ENCODE data around the gene GAA.

GAA gene

DNA sequence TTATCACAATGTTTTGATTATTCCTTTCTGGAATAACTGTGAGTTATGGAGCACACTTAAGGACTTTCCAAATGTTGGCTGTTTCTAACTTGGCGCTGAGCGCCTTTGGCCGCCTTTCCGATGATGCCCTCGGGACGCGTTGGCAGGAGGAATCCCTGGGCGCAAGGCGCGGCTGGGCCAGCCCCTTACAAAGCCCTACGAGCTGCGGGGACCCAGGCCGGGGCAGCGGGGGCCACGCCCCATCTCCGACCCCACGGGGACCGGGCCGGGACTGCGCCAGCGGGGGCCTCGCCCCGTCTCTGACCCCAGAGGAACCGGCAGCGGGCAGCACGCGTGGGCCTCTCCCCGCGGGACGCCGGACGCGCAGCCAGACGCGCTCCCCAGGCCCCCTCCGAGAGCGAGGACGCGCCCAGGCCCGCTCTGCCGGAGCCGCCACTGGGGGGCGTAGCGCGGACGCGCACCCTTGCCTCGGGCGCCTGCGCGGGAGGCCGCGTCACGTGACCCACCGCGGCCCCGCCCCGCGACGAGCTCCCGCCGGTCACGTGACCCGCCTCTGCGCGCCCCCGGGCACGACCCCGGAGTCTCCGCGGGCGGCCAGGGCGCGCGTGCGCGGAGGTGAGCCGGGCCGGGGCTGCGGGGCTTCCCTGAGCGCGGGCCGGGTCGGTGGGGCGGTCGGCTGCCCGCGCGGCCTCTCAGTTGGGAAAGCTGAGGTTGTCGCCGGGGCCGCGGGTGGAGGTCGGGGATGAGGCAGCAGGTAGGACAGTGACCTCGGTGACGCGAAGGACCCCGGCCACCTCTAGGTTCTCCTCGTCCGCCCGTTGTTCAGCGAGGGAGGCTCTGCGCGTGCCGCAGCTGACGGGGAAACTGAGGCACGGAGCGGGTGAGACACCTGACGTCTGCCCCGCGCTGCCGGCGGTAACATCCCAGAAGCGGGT is at the start of gene GAA:
Gene GAA, plus strand, starts transcription at position 571 of the 935 bp plus-strand sequence. CDS start 3,006 bp downstream, outside the sequence.
- peak; percentile 83 to 89 for DNase-seq (ENCODE audit: low read depth in 2 of 2)

- DNase-seq (ENCODE audit: low read depth in 2 of 2): no peak
These were observed 49.7 kb upstream of the GAA start for GRCh38 chr17:80051681-80052080.

DNA sequence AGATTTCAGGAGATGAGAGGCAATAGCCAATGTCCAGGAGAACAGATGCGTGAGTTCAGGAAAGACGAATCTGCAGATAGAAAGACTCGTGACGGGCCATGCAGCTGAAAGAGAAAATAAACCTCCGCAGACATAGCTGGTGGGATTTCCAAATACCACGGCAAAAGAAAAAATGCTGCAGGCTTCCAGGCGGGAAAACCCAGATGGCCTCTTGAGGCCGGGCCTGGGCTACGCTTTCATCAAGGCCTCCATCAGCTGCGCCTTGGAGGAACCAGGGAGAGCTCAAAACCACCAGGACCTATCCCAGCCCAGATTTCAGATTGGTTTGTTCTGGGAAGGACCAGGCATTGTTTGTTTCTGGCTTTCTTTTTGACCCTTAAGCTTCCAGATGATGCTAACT is 48.3 kb upstream of the GAA start:
- DNase-seq (ENCODE audit: low read depth in 2 of 2): no peak

GRCh38 chr17:80055597-80055996 is 45.8 kb upstream of the GAA start:
- DNase-seq (ENCODE audit: low read depth in 2 of 2): no peak

DNA sequence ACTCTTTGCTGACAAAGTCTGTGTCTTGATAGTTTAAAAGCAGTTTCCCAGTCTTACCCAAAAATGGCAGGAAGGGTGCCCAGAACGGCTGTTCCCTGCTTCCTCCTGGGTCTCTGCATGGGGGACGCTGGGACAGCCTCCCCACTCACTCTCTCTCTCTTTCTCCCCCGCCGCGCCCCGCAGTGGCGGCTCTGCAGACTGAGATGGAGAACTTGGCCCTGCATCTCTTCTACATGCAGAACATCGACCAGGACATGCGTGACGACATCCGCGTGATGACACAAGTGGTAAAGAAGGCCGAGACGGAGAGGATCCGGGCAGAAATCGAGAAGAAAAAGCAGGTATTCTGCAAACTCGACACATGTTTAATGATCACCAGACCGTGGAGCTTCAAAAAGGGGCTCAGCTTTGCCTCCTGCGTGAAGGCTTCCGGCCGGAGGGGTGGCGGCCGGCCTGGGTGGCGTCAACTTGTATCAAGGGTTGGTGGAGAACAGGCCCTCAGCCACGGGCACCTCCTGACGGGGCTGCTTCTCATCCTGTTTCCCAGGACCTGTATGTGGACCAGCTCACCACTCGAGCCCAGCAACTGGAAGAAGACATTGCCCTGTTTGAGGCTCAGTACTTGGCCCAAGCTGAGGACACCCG is 42.9 kb upstream of the GAA start:
- no peak for DNase-seq (ENCODE audit: low read depth in 2 of 2)

GRCh38 chr17:80060644-80061043 is 40.7 kb upstream of the GAA start:
- no peak for DNase-seq (ENCODE audit: low read depth in 2 of 2)

GRCh38 chr17:80061421-80061820 is 40.0 kb upstream of the GAA start:
- no peak for DNase-seq (ENCODE audit: low read depth in 2 of 2)

GRCh38 chr17:80063830-80064585 is 37.4 kb upstream of the GAA start:
- DNase-seq (ENCODE audit: low read depth in 2 of 2): no peak

DNA sequence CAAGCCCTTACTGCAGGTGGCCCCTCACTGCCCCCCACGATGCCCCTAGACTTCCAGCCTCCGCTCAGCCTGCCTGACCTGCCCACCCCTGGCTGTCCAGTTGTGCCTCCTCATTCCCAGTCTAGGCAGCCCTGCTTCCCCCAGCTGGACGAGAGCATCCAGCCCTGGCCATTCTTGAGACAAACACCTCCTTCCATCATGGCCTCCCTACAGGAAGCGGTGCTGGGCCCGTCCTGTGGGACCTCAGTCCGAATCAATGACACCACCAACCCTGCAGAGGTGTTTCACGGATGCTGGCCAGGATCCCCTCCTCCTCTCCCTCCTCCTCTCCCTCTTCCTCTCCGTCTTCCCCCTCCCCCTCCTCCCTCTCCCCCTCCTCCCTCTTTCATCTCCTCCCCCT is 36.7 kb upstream of the GAA start:
- DNase-seq (ENCODE audit: low read depth in 2 of 2): no peak

DNA sequence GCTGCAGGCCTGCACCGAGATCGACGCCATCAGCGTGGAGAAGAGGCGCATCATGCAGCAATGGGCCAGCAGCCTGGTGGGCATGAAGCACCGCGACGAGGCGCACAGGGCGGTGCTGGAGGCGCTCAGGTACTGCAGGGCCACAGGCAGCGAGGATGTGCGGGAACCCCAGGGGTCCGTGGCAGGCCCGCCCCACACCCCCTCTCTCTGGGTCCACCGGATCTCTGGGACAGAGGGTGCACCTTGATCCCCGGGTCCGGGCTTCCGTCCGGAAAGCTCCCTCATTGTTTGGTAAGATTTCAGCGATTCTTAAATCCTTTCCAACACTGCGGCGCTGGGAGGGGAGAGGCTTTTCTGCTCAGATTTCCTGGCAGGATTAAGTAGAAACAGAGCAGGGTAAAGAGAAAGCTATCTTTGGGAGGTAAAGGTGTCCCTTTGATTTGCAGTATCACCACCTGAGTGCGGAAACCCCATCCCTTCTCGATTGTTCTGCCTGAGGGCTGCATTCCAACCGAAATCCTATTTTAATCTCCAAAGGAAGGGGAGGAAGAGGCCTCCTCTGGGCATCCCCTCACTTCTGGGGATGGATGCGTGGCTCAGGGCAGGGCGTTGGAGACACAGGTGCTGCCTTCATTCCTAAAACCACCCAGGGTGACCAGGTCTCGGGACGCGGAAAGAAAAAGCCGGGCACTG is 35.8 kb upstream of the GAA start:
- no peak for DNase-seq (ENCODE audit: low read depth in 2 of 2)

- no peak for DNase-seq (ENCODE audit: low read depth in 2 of 2)
These were observed 33.9 kb upstream of the GAA start for GRCh38 chr17:80067393-80067986.

DNA sequence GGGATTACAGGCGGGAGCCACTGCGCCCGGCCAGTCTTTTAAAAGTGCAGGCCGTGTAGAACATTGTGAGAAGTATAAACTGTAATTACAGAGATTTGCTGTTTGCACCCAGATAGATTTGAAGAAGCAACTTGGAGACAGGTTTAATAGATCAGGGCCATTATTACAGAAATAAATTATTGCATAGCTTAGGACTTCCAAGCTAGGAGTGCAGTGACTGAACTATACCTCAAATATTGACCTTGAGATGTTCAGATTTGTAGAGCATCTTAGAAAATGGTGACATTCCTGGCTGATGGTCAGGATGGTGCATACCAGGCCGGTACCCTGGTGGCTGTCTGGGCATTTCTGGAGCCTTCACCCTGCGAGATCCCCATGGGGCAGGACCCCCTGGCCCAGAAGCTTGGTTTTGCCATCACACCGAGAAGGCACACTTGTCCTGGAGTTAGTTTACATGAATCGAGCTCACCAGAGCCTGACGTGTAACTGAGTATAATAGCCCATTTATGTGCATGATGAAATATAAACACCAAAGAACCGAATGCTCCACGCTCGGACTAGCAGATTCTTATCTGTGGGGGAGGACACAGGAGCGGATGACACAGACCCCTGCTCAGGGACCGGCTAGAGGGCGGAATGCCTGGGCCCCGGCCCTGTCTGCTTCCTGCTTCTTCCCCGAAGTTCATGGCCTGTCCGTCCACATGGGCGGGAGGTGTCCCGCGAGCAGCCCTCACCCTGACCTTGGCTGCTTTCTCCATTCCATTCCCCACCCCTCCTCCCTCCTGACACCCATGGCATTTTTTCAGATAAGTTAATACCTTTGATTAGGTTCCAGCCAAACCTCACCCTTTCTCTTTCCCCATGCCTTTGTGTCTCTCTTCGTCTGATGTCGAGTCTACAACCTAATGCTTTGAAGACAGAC is 32.8 kb upstream of the GAA start:
- no peak for DNase-seq (ENCODE audit: low read depth in 2 of 2)

DNA sequence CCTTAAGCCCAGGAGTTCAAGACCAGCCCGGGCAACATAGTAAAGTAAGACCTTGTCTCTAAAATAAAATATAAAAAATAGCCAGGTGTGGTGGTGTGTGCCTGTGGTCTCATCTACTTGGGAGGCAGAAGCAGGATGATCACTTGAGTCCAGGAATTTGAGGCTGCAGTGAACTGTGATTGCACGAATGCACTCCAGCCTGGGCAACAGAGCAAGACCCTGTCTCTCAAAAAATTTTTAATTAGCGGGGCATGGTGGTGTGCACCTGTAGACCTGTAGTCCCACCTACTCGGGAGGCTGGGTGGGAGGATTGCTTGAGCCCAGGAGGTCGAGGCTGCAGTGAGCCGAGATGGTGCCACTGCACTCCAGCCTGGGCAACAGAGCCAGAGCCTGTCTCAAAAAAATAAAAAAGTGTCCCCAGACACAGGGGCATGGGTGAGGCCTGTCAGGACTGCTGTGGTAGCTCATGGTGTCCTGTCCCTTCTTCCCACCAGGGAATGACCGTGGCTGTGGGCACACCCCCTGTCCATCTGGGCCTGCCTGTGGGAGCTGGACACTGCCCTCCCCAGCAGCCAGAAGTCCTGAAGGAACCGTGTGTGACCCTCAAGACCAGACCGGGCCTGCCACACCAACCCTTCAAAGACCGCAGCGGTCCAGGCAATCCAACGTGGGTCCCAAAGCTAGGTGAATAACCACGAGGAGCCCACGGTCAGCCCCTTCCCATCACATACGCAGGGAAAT is 30.8 kb upstream of the GAA start:
- no peak for DNase-seq (ENCODE audit: low read depth in 2 of 2)

GRCh38 chr17:80071116-80071841 is 30.1 kb upstream of the GAA start:
- DNase-seq (ENCODE audit: low read depth in 2 of 2): no peak

DNA sequence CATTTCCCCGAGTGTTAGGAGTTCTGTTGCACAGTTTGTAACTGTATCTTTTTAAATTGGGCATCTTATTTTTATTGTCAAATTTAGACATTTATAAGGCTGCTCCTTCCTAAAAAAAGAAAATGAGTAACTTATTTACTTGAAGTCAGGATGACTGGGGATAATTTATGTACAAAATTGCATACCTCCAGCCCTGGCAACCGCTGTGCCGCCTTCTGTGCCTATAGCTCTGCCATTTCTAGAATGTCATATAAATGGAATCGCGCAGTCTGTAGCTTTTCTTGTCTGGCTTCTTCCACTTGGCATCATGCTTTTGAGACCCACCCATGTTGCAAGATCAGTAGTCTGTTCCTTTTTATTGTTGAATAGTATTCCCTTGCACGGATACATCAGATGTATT is 29.0 kb upstream of the GAA start:
- DNase-seq (ENCODE audit: low read depth in 2 of 2): no peak

GRCh38 chr17:80080081-80080480 is 21.3 kb upstream of the GAA start:
- DNase-seq (ENCODE audit: low read depth in 2 of 2): no peak

DNA sequence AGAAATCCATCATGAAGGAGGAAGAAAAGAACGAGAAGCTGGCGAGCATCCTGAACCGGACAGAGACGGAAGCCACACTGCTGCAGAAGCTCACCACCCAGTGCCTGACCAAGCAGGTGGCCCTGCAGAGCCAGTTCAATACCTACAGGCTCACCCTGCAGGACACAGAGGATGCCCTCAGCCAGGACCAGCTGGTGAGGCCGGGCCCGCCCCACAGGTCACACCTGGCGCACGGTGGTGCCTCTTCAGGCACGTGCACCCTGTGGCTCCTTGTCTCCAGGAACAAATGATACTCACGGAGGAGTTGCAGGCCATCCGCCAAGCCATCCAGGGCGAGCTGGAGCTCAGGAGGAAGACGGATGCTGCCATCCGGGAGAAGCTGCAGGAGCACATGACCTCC is 19.8 kb upstream of the GAA start:
- no peak for DNase-seq (ENCODE audit: low read depth in 2 of 2)

- DNase-seq (ENCODE audit: low read depth in 2 of 2): peak; percentile 29 to 53
These were observed 18.8 kb upstream of the GAA start for GRCh38 chr17:80082403-80083135.
